Endodermal cell (in vitro differentiated cells): ENCODE measurements around the gene NRXN3. TPM values are rescaled to one million over a fixed set of nuclear protein-coding genes. Genes with fewer than 3 reads are reported as not detected.

Experiments
- DNase-seq: peaks from one replicate; pipeline ENCODE4 v3.0.0-alpha.2; 2017
- H3K27ac ChIP-seq: 2 replicates; pipeline ENCODE4 v1.5.1; 2013; ENCODE audit warnings: mild to moderate bottlenecking, low read depth, low read length, moderate library complexity
- H3K27me3 ChIP-seq: 2 replicates; pipeline ENCODE4 v1.6.1; 2013; ENCODE audit warnings: mild to moderate bottlenecking, low read length, moderate library complexity; ENCODE audit not compliant: insufficient read depth, control insufficient read depth, poor library complexity, severe bottlenecking
- H3K36me3 ChIP-seq: 2 replicates; pipeline ENCODE4 v1.7.0; 2013; ENCODE audit warnings: mild to moderate bottlenecking, low read length, moderate library complexity; ENCODE audit not compliant: control insufficient read depth, insufficient read depth
- H3K4me1 ChIP-seq: one replicate; pipeline ENCODE4 v1.7.0; 2013; ENCODE audit warnings: low read length; ENCODE audit not compliant: control insufficient read depth, insufficient read depth
- H3K4me3 ChIP-seq: 2 replicates; pipeline ENCODE4 v1.5.1; 2013; ENCODE audit warnings: mild to moderate bottlenecking, low read length, moderate library complexity
- H3K9ac ChIP-seq: 2 replicates; pipeline ENCODE4 v1.6.1; 2013; ENCODE audit warnings: mild to moderate bottlenecking, low read length, moderate library complexity; ENCODE audit not compliant: poor library complexity, severe bottlenecking; ENCODE audit errors: extremely low read depth
- H3K9me3 ChIP-seq: 2 replicates; pipeline ENCODE4 v1.6.1; 2013; ENCODE audit warnings: mild to moderate bottlenecking, low read length, moderate library complexity; ENCODE audit not compliant: control insufficient read depth
- H3K27ac Mint-ChIP-seq: 2 replicates; pipeline ENCODE4 v1.8.0; 2020; ENCODE audit warnings: mixed read lengths
- H3K27me3 Mint-ChIP-seq: 2 replicates; pipeline ENCODE4 v1.8.0; 2021; ENCODE audit warnings: mild to moderate bottlenecking, mixed read lengths; ENCODE audit not compliant: insufficient read depth
- H3K36me3 Mint-ChIP-seq: 2 replicates; pipeline ENCODE4 v1.8.0; 2020; ENCODE audit warnings: low read depth, mixed read lengths
- H3K4me1 Mint-ChIP-seq: 2 replicates; pipeline ENCODE4 v1.8.0; 2020; ENCODE audit warnings: mixed read lengths
- H3K4me3 Mint-ChIP-seq: 2 replicates; pipeline ENCODE4 v1.8.0; 2020; ENCODE audit warnings: mild to moderate bottlenecking, moderate library complexity, mixed read lengths
- H3K9me3 Mint-ChIP-seq: 2 replicates; pipeline ENCODE4 v1.8.0; 2020; ENCODE audit warnings: mild to moderate bottlenecking, mixed read lengths
- CTCF ChIP-seq: fragments of 200-600 bp; sonication (generic); conservative IDR thresholded peaks from 2 replicates; pipeline ENCODE4 v1.5.0; 2021; ENCODE audit warnings: antibody characterized with exemption, mild to moderate bottlenecking
- WGBS, 2 experiments: methylation state at CpG; one replicate each; pipeline versions ENCODE4 v1.1.5 to v1.1.7; 2013; ENCODE audit warnings: missing lambda C conversion rate in 2 of 2, mixed read lengths in 1 of 2; ENCODE audit not compliant: insufficient coverage in 1 of 2, insufficient read length in 1 of 2; 5-methylcytosine and 5-hydroxymethylcytosine counted together
- total RNA-seq, 2 donors: library from RNA; stranded (reverse); fragmentation: NEBNext Ultra II Directional in 1 of 2; extraction: Animal tissue kit (Norgen Biotek cat#: 25700) in 1 of 2; gene quantifications; 2 replicates in 1 of 2; 3 replicates in 1 of 2; pipeline ENCODE4 v1.2.1, GENCODE V29; 2021

NRXN3 gene
- total RNA-seq, 2 donors from 2014 or later, result 20.9 to 21.4 TPM

- peaks cover 20% of the 10 kb centered on the region for H3K4me1 ChIP-seq
- Mint-ChIP-seq H3K27ac (peak overlapping the region; percentile 85), H3K36me3 (no peaks in the 10 kb centered on the region), H3K9me3 (no peaks in the 10 kb centered on the region), H3K4me3 (peak overlapping the region; percentile 25), H3K4me1 (peaks cover 74% of the 10 kb centered on the region), H3K27me3 (no peaks in the 10 kb centered on the region)
- DNase-seq, result peak; percentile 52
- TF ChIP-seq CTCF, result no peak
- no peaks in the 10 kb centered on the region for H3K27me3 ChIP-seq
- no peak overlapping the region for H3K27ac ChIP-seq
- H3K9me3 ChIP-seq, result no peaks in the 10 kb centered on the region
- no peak overlapping the region for H3K4me3 ChIP-seq
- 80 to 82% methylated on average over 10 to 12 of the region's 12 CpGs for WGBS, 2 experiments
- no peak overlapping the region for H3K9ac ChIP-seq
- no peaks in the 10 kb centered on the region for H3K36me3 ChIP-seq
These were observed 149.9 kb downstream of the NRXN3 start for GRCh38 chr14:78319887-78320635.

- no peak overlapping the region for H3K9ac ChIP-seq
- H3K4me3 Mint-ChIP-seq, result no peak overlapping the region
- H3K9me3 ChIP-seq, result no peaks in the 10 kb centered on the region
- no peak overlapping the region for H3K27ac Mint-ChIP-seq
- TF ChIP-seq CTCF, result no peak
- no peaks in the 10 kb centered on the region for H3K36me3 ChIP-seq
- DNase-seq, result no peak
- H3K4me1 Mint-ChIP-seq, result peaks cover 50% of the 10 kb centered on the region
- no peaks in the 10 kb centered on the region for H3K27me3 Mint-ChIP-seq
- H3K4me1 ChIP-seq, result peaks cover 13% of the 10 kb centered on the region
- H3K27ac ChIP-seq, result no peak overlapping the region
- no peak overlapping the region for H3K4me3 ChIP-seq
- WGBS, 2 experiments, result 89 to 100% methylated on average over 1 of the region's 1 CpG
- no peaks in the 10 kb centered on the region for H3K9me3 Mint-ChIP-seq
- no peaks in the 10 kb centered on the region for H3K27me3 ChIP-seq
- H3K36me3 Mint-ChIP-seq, result no peaks in the 10 kb centered on the region
These were observed 154.2 kb downstream of the NRXN3 start for GRCh38 chr14:78324353-78324752.

- Histone ChIP-seq H3K36me3 (no peaks in the 10 kb centered on the region), H3K4me1 (peaks cover 3% of the 10 kb centered on the region), H3K27ac (no peak overlapping the region), H3K9me3 (no peaks in the 10 kb centered on the region), H3K9ac (no peak overlapping the region), H3K27me3 (no peaks in the 10 kb centered on the region), H3K4me3 (no peak overlapping the region)
- Mint-ChIP-seq H3K27me3 (no peaks in the 10 kb centered on the region), H3K27ac (no peak overlapping the region), H3K4me1 (peaks cover 38% of the 10 kb centered on the region), H3K4me3 (no peak overlapping the region), H3K36me3 (no peaks in the 10 kb centered on the region), H3K9me3 (no peaks in the 10 kb centered on the region)
- DNase-seq, result peak; percentile 34
- WGBS, 2 experiments, result 50% methylated on average over 2 of the region's 2 CpGs; no CpG with 5 or more reads in 1 of the 2 experiments
- TF ChIP-seq CTCF, result no peak
These were observed 155.7 kb downstream of the NRXN3 start for GRCh38 chr14:78325911-78326310.
